Tibial nerve (tissue), 4 donors: Measurements from ENCODE around the gene MTMR10.

Source experiments
- EP300 ChIP-seq, 2 donors: sonication (generic); formaldehyde crosslinking; IDR thresholded peaks; one replicate each; pipeline ENCODE4 v1.6.1; 2017; ENCODE audit warnings: antibody characterized with exemption in 2 of 2, mild to moderate bottlenecking in 1 of 2
- POLR2A ChIP-seq, 2 donors: fragments of 450-650 bp; IDR thresholded peaks; one replicate each; pipeline ENCODE4 v1.6.1; 2017; ENCODE audit warnings: antibody characterized with exemption in 2 of 2, mild to moderate bottlenecking in 2 of 2, moderate library complexity in 2 of 2
- TF ChIP-seq, protein P1 (sequence below), 5 experiments: fragments of 200-600 bp in 3 of 5; fragments of 450-650 bp in 2 of 5; sonication (generic) in 3 of 5; IDR thresholded peaks; one replicate each; pipeline ENCODE4 v1.5.1; 2016 to 2019; ENCODE audit warnings: antibody characterized with exemption in 5 of 5, mild to moderate bottlenecking in 3 of 5, moderate library complexity in 2 of 5

- TF ChIP-seq, protein P1, sequence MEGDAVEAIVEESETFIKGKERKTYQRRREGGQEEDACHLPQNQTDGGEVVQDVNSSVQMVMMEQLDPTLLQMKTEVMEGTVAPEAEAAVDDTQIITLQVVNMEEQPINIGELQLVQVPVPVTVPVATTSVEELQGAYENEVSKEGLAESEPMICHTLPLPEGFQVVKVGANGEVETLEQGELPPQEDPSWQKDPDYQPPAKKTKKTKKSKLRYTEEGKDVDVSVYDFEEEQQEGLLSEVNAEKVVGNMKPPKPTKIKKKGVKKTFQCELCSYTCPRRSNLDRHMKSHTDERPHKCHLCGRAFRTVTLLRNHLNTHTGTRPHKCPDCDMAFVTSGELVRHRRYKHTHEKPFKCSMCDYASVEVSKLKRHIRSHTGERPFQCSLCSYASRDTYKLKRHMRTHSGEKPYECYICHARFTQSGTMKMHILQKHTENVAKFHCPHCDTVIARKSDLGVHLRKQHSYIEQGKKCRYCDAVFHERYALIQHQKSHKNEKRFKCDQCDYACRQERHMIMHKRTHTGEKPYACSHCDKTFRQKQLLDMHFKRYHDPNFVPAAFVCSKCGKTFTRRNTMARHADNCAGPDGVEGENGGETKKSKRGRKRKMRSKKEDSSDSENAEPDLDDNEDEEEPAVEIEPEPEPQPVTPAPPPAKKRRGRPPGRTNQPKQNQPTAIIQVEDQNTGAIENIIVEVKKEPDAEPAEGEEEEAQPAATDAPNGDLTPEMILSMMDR (IDR thresholded peaks at IDR 0.05) = no peak
- TF ChIP-seq EP300 (IDR thresholded peaks at IDR 0.05) = no peak
- TF ChIP-seq POLR2A (IDR thresholded peaks at IDR 0.05) = no peak
These were observed 95.8 kb downstream of the MTMR10 start for GRCh38 chr15:30895461-30896210.
